Esophagus squamous epithelium (tissue), 4 donors: ENCODE measurements around the gene WWOX.

ENCODE experiments used
- POLR2A ChIP-seq, 4 donors: fragments of 450-650 bp; IDR thresholded peaks; one replicate each; pipeline ENCODE4 v1.6.1; 2017; ENCODE audit warnings: antibody characterized with exemption in 4 of 4, mild to moderate bottlenecking in 4 of 4, moderate library complexity in 3 of 4
- TF ChIP-seq, protein P1 (sequence below), 6 experiments: fragments of 450-650 bp in 4 of 6; fragments of 200-600 bp in 2 of 6; sonication (generic) in 2 of 6; IDR thresholded peaks; one replicate each; pipeline ENCODE4 v1.5.1; 2016 to 2019; ENCODE audit warnings: antibody characterized with exemption in 6 of 6, mild to moderate bottlenecking in 4 of 6, moderate library complexity in 4 of 6

DNA sequence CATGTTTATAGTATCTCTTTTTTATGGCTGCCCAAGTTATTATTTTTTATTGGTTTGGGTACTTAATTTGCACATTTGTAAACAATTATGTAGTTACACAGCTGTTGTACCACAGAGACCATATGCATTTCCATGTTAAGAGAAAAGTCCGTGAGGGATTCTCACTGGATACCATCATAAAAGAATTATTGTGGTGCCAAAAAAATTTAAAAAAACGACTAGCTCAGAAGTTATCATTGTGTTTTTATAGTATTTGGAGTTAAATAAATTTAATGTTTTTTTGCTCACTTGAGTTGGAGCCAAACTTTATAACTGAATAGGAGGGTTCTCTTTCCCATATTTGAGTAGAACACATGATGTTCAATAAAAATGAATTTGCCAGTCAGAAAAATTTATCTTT lies 618.7 kb downstream of the WWOX start:
- TF ChIP-seq, protein P1, sequence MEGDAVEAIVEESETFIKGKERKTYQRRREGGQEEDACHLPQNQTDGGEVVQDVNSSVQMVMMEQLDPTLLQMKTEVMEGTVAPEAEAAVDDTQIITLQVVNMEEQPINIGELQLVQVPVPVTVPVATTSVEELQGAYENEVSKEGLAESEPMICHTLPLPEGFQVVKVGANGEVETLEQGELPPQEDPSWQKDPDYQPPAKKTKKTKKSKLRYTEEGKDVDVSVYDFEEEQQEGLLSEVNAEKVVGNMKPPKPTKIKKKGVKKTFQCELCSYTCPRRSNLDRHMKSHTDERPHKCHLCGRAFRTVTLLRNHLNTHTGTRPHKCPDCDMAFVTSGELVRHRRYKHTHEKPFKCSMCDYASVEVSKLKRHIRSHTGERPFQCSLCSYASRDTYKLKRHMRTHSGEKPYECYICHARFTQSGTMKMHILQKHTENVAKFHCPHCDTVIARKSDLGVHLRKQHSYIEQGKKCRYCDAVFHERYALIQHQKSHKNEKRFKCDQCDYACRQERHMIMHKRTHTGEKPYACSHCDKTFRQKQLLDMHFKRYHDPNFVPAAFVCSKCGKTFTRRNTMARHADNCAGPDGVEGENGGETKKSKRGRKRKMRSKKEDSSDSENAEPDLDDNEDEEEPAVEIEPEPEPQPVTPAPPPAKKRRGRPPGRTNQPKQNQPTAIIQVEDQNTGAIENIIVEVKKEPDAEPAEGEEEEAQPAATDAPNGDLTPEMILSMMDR (IDR thresholded peaks at IDR 0.05): no peak
- no peak for TF ChIP-seq POLR2A (IDR thresholded peaks at IDR 0.05)
